ENCODE results near the gene APOBEC3H.
A peak's percentile ranks its signal among the peaks of the same experiment; 100 is the strongest.
"Not testable (repeated sequence)": the region's sequence is repeated elsewhere in the genome, so short reads cannot be mapped to it uniquely, and the experiment has no call there.

Gene APOBEC3H

GRCh38 chr22:39097098-39098020 is at the start of gene APOBEC3H:
Gene APOBEC3H, plus strand, starts transcription at chr22:39097244. Its CDS starts 3,035 bp downstream, at chr22:39100279.
- DNase-seq (ENCODE audit: low read depth): no peak

- DNase-seq (ENCODE audit: low read depth): not testable (repeated sequence)
These were observed 47.6 kb upstream of the APOBEC3H start for GRCh38 chr22:39049486-39049885.

- not testable (repeated sequence) for DNase-seq (ENCODE audit: low read depth)
These were observed 45.1 kb upstream of the APOBEC3H start for GRCh38 chr22:39051844-39052495.

GRCh38 chr22:39055658-39056057 is 41.4 kb upstream of the APOBEC3H start:
- no peak for DNase-seq (ENCODE audit: low read depth)

GRCh38 chr22:39061290-39061689 is 35.8 kb upstream of the APOBEC3H start:
- DNase-seq (ENCODE audit: low read depth): not testable (repeated sequence)

GRCh38 chr22:39061951-39062350 is 35.1 kb upstream of the APOBEC3H start:
- not testable (repeated sequence) for DNase-seq (ENCODE audit: low read depth)

GRCh38 chr22:39063904-39064303 is 33.1 kb upstream of the APOBEC3H start:
- not testable (repeated sequence) for DNase-seq (ENCODE audit: low read depth)

GRCh38 chr22:39066442-39067276 is 30.4 kb upstream of the APOBEC3H start:
- not testable (repeated sequence) for DNase-seq (ENCODE audit: low read depth)

GRCh38 chr22:39068033-39068785 is 28.8 kb upstream of the APOBEC3H start:
- DNase-seq (ENCODE audit: low read depth): no peak

- no peak for DNase-seq (ENCODE audit: low read depth)
These were observed 26.9 kb upstream of the APOBEC3H start for GRCh38 chr22:39070186-39070585.

- DNase-seq (ENCODE audit: low read depth): not testable (repeated sequence)
These were observed 24.5 kb upstream of the APOBEC3H start for GRCh38 chr22:39072581-39072981.

- no peak for DNase-seq (ENCODE audit: low read depth)
These were observed 23.1 kb upstream of the APOBEC3H start for GRCh38 chr22:39073981-39074380.

GRCh38 chr22:39076155-39077025 is 20.7 kb upstream of the APOBEC3H start:
- DNase-seq (ENCODE audit: low read depth): not testable (repeated sequence)

- DNase-seq (ENCODE audit: low read depth): peak; percentile 62
These were observed 19.8 kb upstream of the APOBEC3H start, which contains the start of gene APOBEC3G for GRCh38 chr22:39077026-39077840. Gene APOBEC3G, plus strand, starts transcription at chr22:39077275. Its CDS starts 87 bp downstream, at chr22:39077362.

- DNase-seq (ENCODE audit: low read depth): not testable (repeated sequence)
These were observed 19.1 kb upstream of the APOBEC3H start for GRCh38 chr22:39077912-39078311.

- no peak for DNase-seq (ENCODE audit: low read depth)
These were observed 18.7 kb upstream of the APOBEC3H start for GRCh38 chr22:39078329-39078728.

GRCh38 chr22:39079054-39079637 is 17.9 kb upstream of the APOBEC3H start:
- not testable (repeated sequence) for DNase-seq (ENCODE audit: low read depth)

GRCh38 chr22:39080052-39080762 is 16.8 kb upstream of the APOBEC3H start:
- DNase-seq (ENCODE audit: low read depth): no peak
